CD4-positive, alpha-beta T cell (primary cell): ENCODE data around the gene ZNF764. TPM values are rescaled to one million over a fixed set of nuclear protein-coding genes. Genes with fewer than 3 reads are reported as not detected.

ENCODE experiments used
- ATAC-seq: fragments of 200-7000 bp; cut with Tn5 transposase; one replicate; pipeline ENCODE4 v1.10.0; 2022; ENCODE audit warnings: mild to moderate bottlenecking; ENCODE audit not compliant: poor library complexity
- CTCF ChIA-PET: fragments of 350-600 bp; sonication (Branson Sonifier 250); formaldehyde crosslinking; loops from one replicate; lab custom pipeline; 2021; ENCODE audit warnings: antibody characterized with exemption, inconsistent platforms; lab: Charles Lee
- POLR2A ChIA-PET: fragments of 350-600 bp; sonication (Branson Sonifier 250); formaldehyde crosslinking; loops from one replicate; lab custom pipeline; 2021; ENCODE audit warnings: antibody characterized with exemption, inconsistent platforms; lab: Charles Lee
- DNase-seq, 14 experiments: peaks; one replicate each; pipeline ENCODE4 v3.0.0-alpha.2; 2013 to 2020; ENCODE audit warnings: mixed read lengths in 2 of 14
- H3K27ac ChIP-seq, 2 donors: one replicate each; pipeline versions ENCODE4 v1.5.1 to v1.7.0; 2013; ENCODE audit warnings: low read length in 2 of 2, low read depth in 1 of 2, mild to moderate bottlenecking in 1 of 2
- H3K27me3 ChIP-seq, 2 experiments: 1 replicate in 1 of 2; 2 replicates in 1 of 2; pipeline versions ENCODE4 v1.6.1 to v1.7.0; 2013; ENCODE audit warnings: low read length in 2 of 2, control low read depth in 1 of 2, mild to moderate bottlenecking in 1 of 2, moderate library complexity in 1 of 2; ENCODE audit not compliant: insufficient read depth in 2 of 2, control insufficient read depth in 1 of 2
- H3K36me3 ChIP-seq: one replicate; pipeline ENCODE4 v1.6.1; 2013; ENCODE audit warnings: low read length, control low read depth; ENCODE audit not compliant: insufficient read depth
- H3K4me1 ChIP-seq: one replicate; pipeline ENCODE4 v1.6.1; 2013; ENCODE audit warnings: low read length, control low read depth; ENCODE audit not compliant: insufficient read depth
- H3K4me3 ChIP-seq: one replicate; pipeline ENCODE4 v1.5.1; 2013; ENCODE audit warnings: mild to moderate bottlenecking, low read length, moderate library complexity
- H3K9me3 ChIP-seq, 2 experiments: 1 replicate in 1 of 2; 2 replicates in 1 of 2; pipeline versions ENCODE4 v1.6.1 to v1.7.0; 2013; ENCODE audit warnings: low read length in 2 of 2, mild to moderate bottlenecking in 2 of 2, control low read depth in 1 of 2, moderate library complexity in 1 of 2; ENCODE audit not compliant: control insufficient read depth in 1 of 2, insufficient read depth in 1 of 2
- H3K27ac Mint-ChIP-seq: one replicate; pipeline ENCODE4 v1.8.0; 2020; ENCODE audit warnings: mixed read lengths
- H3K27me3 Mint-ChIP-seq: one replicate; pipeline ENCODE4 v1.8.0; 2021; ENCODE audit warnings: mixed read lengths
- H3K36me3 Mint-ChIP-seq: one replicate; pipeline ENCODE4 v1.8.0; 2021; ENCODE audit warnings: low read depth, mixed read lengths
- H3K4me1 Mint-ChIP-seq: one replicate; pipeline ENCODE4 v1.8.0; 2021; ENCODE audit warnings: low read depth, mixed read lengths
- H3K4me3 Mint-ChIP-seq: one replicate; pipeline ENCODE4 v1.8.0; 2020; ENCODE audit warnings: mild to moderate bottlenecking, mixed read lengths
- H3K9me3 Mint-ChIP-seq: one replicate; pipeline ENCODE4 v1.8.0; 2020; ENCODE audit warnings: mixed read lengths
- CTCF ChIP-seq: fragments of 200-600 bp; IDR thresholded peaks from one replicate; pipeline ENCODE4 v1.8.0; 2022; ENCODE audit warnings: antibody characterized with exemption, mild to moderate bottlenecking
- intact Hi-C, 2 experiments: fragments of 100-400 bp; cut with DNase I in 1 of 2; cut with micrococcal nuclease in 1 of 2; formaldehyde crosslinking; loops; one replicate each; pipeline versions ENCODE4 v1.15.1 to v1.9.0; 2023 to 2025; cut with DNase I, micrococcal nuclease
- total RNA-seq, 174 experiments: library from RNA in 2 of 174; stranded (reverse) in 2 of 174; gene quantifications; one replicate each; pipeline ENCODE4 v1.2.3 and lab custom pipeline; 2021 to 2026

Gene ZNF764
- total RNA-seq, 2 experiments from 2014 or later: 20.4 to 22.9 TPM

GRCh38 chr16:30562021-30562420, 3.8 kb upstream of the ZNF764 start:
- ChIA-PET POLR2A (interaction anchor here (1.4 to 2.7 kb wide), 5 partner anchors 10 to 497 kb away, joined by 3 to 38 read pairs (median 5); partner anchors contain the start of genes ALDOA, PRR14, ZNF688 and ZNF747), CTCF (interaction anchor here (1.1 to 1.2 kb wide), 2 partner anchors 10 to 132 kb away, joined by 3 to 4 read pairs; partner anchors contain the start of genes DCTPP1 and ZNF688)
- no peak overlapping the region for H3K27ac Mint-ChIP-seq
- H3K4me3 ChIP-seq: peak overlapping the region; percentile 61
- H3K36me3 ChIP-seq: no peaks in the 10 kb centered on the region
- no peak for TF ChIP-seq CTCF
- peak overlapping the region; percentile 85 for H3K4me3 Mint-ChIP-seq
- H3K27me3 Mint-ChIP-seq: no peaks in the 10 kb centered on the region
- H3K27me3 ChIP-seq: no peaks in the 10 kb centered on the region
- intact Hi-C loops: no loop called here
- H3K9me3 Mint-ChIP-seq: no peaks in the 10 kb centered on the region
- no peak overlapping the region for H3K27ac ChIP-seq
- DNase-seq (no peak), ATAC-seq (no peak)
- peaks cover 33% of the 10 kb centered on the region for H3K4me1 Mint-ChIP-seq
- H3K9me3 ChIP-seq: no peaks in the 10 kb centered on the region
- H3K4me1 ChIP-seq: peaks cover 39% of the 10 kb centered on the region
- peaks cover 9% of the 10 kb centered on the region for H3K36me3 Mint-ChIP-seq

GRCh38 chr16:30561089-30561816, 3.1 kb upstream of the ZNF764 start:
- Histone ChIP-seq H3K9me3 (no peaks in the 10 kb centered on the region), H3K4me3 (peak overlapping the region; percentile 61), H3K36me3 (peaks cover 3% of the 10 kb centered on the region), H3K27me3 (no peaks in the 10 kb centered on the region), H3K4me1 (peaks cover 39% of the 10 kb centered on the region), H3K27ac (peak overlapping the region in 1 of 2 donors; percentile 19)
- H3K27ac Mint-ChIP-seq: peak overlapping the region; percentile 84
- DNase-seq (peak in 5 of 14 experiments; percentile 15 to 43 (median 38)), ATAC-seq (no peak)
- H3K36me3 Mint-ChIP-seq: peaks cover 12% of the 10 kb centered on the region
- CTCF ChIA-PET: interaction anchor here (1.1 kb wide), 1 partner anchor 131 kb away, joined by 3 read pairs; the partner anchor contains the start of gene DCTPP1
- no peaks in the 10 kb centered on the region for H3K27me3 Mint-ChIP-seq
- H3K4me3 Mint-ChIP-seq: peak overlapping the region; percentile 85
- no peaks in the 10 kb centered on the region for H3K9me3 Mint-ChIP-seq
- POLR2A ChIA-PET: interaction anchor here (1.4 to 2.7 kb wide), 5 partner anchors 10 to 496 kb away, joined by 3 to 38 read pairs (median 5); partner anchors contain the start of genes ALDOA, PRR14, ZNF688 and ZNF747
- H3K4me1 Mint-ChIP-seq: peaks cover 31% of the 10 kb centered on the region
- intact Hi-C loops: no loop called here
- no peak for TF ChIP-seq CTCF

GRCh38 chr16:30559690-30560089, 1.5 kb upstream of the ZNF764 start:
- H3K4me1 ChIP-seq: peaks cover 53% of the 10 kb centered on the region
- intact Hi-C loops: loop anchor here in 1 of 2 experiments (2.0 to 5.0 kb wide), 6 partner anchors 33 to 202 kb away; partner anchors contain the start of genes CD2BP2, DCTPP1, SEPHS2 and ZNF768

More at GRCh38 chr16:30559690-30560089, 1.5 kb upstream of the ZNF764 start:
- no peaks in the 10 kb centered on the region for H3K9me3 ChIP-seq
- H3K4me3 ChIP-seq: no peak overlapping the region
- H3K27me3 Mint-ChIP-seq: no peaks in the 10 kb centered on the region
- peaks cover 29% of the 10 kb centered on the region for H3K4me1 Mint-ChIP-seq
- H3K4me3 Mint-ChIP-seq: peak overlapping the region; percentile 39
- ATAC-seq (no peak), DNase-seq (no peak)
- no peak for TF ChIP-seq CTCF
- H3K27me3 ChIP-seq: no peaks in the 10 kb centered on the region
- H3K27ac ChIP-seq: no peak overlapping the region
- H3K9me3 Mint-ChIP-seq: no peaks in the 10 kb centered on the region
- peaks cover 19% of the 10 kb centered on the region for H3K36me3 ChIP-seq
- POLR2A ChIA-PET: interaction anchor here (1.8 to 4.3 kb wide), 5 partner anchors 8 to 142 kb away, joined by 10 to 152 read pairs (median 43); partner anchors contain the start of genes PRR14, ZNF688 and ZNF747
- H3K36me3 Mint-ChIP-seq: peaks cover 20% of the 10 kb centered on the region
- CTCF ChIA-PET: interaction anchor here (2.4 to 2.9 kb wide), 2 partner anchors 12 to 25 kb away, joined by 19 to 68 read pairs; partner anchors contain the start of genes ZNF688 and ZNF747
- peak overlapping the region; percentile 94 for H3K27ac Mint-ChIP-seq
